ENCODE results near the gene WDR93. TPM values are rescaled to one million over a fixed set of nuclear protein-coding genes. Genes with fewer than 3 reads are reported as not detected.

WDR93 gene
- under 0.01 TPM in 1 of 2 replicates, not detected in the other for total RNA-seq

DNA sequence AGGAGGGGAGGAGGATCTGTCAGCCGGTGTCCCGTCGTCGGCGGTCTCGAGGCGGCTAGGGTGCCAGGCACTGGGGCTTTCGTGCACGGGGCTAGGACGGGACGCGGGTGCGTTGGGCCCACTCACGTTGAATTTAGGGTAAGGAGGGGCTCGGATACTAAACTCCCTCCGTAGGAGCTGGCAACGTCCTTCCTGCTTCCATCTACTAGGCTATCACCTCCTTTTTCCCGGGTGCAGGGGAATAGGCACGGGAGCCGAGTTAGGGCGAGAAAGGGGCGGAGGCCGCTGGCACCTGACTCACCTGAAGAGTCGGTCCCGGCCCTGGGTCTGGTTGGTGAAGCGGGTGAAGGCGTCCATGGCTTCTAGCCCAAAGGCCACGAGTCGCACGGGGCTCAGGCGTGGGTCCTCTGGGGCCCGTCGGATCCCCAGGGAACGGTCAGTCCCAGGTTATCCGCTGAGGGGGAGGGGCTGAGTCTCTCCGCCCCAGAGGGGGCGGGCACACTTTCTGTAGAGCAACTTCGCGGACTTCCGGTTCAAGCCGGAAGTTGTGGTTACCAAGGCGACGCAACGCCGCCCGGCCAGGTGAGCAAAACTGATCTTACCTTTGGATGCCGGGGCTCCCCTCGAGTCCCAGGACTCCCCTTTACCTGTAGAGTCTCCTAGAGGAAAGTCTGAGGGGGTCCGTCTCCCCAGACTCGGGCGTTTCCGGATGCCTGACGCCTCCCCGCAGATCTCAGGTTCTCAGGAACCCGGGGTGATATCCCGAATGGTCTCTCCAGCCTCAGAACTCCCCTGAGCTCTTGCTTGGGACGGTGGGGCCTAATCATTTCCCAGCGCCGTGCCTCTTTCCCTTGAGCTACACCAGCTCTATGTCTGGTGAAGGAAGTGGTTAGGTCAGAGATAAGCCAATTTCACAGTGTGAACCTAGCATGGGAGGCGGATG lies at the start of gene WDR93, which contains the start of gene PEX11A:
TSS of gene WDR93 (plus strand) at position 536 of the 943 bp plus-strand sequence. CDS start 10,936 bp downstream, outside the sequence.
TSS of gene PEX11A (minus strand) at position 479 of the 943 bp plus-strand sequence. CDS start at position 357, 122 bp downstream.

DNA sequence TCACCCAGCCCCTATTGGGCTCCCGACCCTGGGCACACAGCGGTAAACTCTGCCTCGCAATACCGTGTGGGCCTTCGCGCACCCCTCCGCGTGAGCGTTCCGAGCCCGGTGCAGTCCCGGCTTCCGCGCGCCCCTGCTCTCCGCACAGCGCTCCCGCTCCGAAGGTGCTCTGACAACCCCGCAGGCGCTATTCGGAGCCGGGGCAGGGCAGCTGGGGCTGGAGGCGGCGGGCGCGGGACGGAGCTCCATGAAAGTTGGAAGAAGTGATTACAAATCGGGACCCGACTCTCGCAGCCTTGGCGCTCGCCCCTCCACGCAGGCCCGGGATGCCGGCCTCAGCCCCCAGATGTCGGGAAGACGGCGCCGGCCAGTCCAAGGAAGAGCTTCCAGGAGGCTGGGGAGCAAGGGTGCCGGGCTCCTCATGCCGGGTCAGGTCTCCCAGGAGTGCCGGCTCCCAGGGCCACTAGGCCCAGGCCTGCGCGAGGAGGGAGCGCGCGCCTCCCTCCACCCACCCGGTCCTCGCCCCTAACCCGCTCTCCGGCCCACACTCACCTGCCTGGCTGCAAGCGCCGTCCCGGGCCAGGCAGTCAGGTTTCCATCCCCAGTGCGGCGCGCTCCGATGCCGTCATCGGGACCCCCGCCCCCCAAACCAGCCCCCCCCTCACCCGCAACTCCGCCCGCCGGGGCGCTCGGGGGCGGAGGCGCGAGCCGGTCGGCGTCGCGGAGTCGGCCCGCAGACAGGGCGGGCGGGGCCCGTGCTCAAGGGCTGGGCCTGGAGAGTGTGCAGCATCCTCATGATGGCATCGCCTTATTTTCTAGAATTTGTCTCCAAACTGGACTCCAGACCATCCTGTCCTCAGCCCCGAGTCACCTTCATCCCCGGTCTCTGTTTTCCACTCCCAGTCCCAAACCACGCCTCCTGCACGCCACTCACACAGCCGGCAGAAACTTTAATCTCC lies 35.5 kb upstream of the WDR93 start, which contains the start of gene KIF7:
TSS of gene KIF7 (minus strand) at position 621 of the 959 bp plus-strand sequence. CDS start 2,537 bp downstream, outside the sequence.

DNA sequence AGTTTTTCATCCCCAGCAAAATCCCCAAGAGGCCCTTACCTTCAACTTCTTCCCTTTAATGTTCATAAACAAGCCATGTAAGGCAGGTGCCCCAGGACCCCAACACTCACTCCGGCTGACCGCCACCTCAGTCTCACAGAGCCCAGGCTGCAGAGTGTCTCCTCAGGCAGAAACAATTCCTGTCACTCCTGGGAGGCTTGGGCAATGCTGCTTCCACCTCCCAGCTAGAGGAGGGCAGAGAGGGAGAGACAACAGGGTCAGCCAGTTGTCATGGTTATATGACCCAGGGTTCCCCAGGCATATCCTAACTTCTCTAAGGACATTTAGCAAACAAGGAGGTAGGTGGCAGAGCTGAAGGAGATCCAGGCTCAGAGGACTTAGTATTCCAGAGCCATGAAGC lies 11.4 kb upstream of the WDR93 start, which contains the start of gene PLIN1:
TSS of gene PLIN1 (minus strand) at position 156 of the 400 bp plus-strand sequence. CDS start 1,878 bp downstream, outside the sequence.

DNA sequence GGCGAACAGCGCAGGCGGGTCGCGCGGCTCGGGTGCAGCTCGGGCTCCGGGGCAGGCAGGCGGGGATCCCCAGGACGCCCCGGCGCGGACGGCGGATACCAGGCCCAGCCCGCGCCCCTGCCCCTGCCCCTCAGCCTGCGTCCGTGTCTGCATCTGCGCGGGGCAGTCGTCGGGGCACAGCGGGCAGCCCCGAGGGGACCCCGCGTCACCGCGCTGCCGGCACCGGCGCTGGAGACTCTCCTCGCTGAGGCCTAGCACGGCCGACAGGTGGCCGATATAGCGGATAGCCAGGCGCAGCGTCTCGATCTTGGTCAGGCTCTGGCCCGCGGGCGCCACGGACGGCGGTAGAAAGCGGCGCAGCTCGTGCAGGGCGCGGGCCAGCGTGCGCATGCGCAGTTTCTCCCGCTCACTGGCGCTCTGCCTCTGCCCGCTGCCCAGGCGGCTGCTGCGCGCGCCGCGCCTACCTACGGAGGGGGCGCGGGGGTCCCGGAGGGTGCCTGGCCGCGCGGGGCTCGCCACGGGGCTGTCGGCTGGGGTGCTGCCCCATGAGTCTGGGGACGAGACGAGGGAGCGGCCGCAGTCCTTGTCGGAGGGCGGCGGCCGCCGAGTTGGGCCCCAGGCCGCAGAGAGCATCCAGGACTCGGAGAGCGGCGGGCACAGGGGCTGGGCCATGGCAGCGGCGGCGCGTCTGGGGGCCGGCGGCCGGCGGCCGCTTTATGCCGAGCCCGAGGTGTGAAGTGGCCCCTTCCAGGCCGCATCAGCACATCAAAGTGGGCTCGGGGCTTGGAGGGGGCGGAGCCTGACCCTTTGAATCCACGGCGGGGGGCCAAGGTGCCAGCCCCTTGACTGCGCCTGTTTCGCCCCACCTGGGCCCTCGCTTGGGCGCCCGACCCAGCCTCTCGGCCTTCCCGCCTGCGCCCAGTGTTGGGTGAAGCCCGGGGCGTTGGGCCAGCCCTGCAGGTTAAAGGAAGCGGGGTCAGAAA lies 60.2 kb downstream of the WDR93 start, which contains the start of gene MESP1:
TSS of gene MESP1 (minus strand) at position 690 of the 983 bp plus-strand sequence. CDS start at position 672, 18 bp downstream.

DNA sequence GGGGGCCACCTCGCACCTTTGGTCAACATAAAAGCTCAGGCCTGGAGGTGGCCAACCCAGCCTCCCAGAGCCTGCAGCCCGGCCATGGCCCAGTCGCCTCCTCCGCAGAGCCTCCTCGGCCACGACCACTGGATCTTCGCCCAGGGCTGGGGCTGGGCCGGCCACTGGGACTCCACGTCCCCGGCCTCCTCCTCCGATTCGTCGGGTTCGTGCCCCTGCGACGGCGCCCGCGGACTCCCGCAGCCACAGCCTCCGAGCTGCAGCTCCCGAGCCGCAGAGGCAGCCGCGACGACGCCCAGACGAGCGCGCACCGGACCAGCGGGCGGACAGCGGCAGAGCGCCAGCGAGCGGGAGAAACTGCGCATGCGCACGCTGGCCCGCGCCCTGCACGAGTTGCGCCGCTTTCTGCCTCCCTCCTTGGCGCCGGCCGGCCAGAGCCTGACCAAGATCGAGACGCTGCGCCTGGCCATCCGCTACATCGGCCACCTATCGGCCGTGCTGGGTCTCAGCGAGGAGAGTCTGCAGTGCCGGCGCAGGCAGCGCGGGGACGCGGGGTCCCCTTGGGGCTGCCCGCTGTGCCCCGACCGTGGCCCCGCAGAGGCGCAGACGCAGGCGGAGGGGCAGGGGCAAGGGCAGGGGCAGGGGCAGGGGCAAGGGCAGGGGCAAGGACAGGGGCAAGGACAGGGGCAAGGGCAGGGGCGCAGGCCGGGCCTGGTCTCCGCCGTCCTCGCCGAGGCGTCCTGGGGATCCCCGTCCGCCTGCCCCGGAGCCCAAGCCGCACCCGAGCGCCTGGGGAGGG lies 85.9 kb downstream of the WDR93 start, which contains the start of gene MESP2:
TSS of gene MESP2 (plus strand) at position 59 of the 799 bp plus-strand sequence. CDS start at position 85, 26 bp downstream.

Small RNA genes within 50 kb of the gene (small RNA-seq; reads per million reads assigned to genes)
- gene RNU6-132P (ENCODE audit: low replicate concordance), result 0.13 reads per million

Other genes starting within 250 kb of the WDR93 start
- gene RHCG, start 194.2 kb upstream of the WDR93 start, total RNA-seq, result not detected in 2 replicates
- gene TICRR, start 115.3 kb upstream of the WDR93 start, total RNA-seq, result 0.44 and 13.0 TPM in 2 replicates
- 12.7 and 12.9 TPM in 2 replicates for gene KIF7, start 35.3 kb upstream of the WDR93 start, total RNA-seq
- not detected in 2 replicates for gene PLIN1, start 11.4 kb upstream of the WDR93 start, total RNA-seq
- 1.9 and 2.8 TPM in 2 replicates for gene PEX11A, start 57 bp upstream of the WDR93 start, total RNA-seq
- gene MESP1, start 60.4 kb downstream of the WDR93 start, total RNA-seq, result under 0.01 TPM in 1 of 2 replicates, not detected in the other
- 0.29 TPM in 1 of 2 replicates, not detected in the other for gene MESP2, start 85.5 kb downstream of the WDR93 start, total RNA-seq
- 154 and 219 TPM in 2 replicates for gene ANPEP, start 124.0 kb downstream of the WDR93 start, total RNA-seq
- gene AP3S2, start 203.2 kb downstream of the WDR93 start, total RNA-seq, result 57.7 and 83.8 TPM in 2 replicates
- 9.6 and 14.0 TPM in 2 replicates for gene ARPIN, start 222.1 kb downstream of the WDR93 start, total RNA-seq